Activated CD8-positive, alpha-beta T cell treated with anti-CD3 and anti-CD28 coated beads for 36 hours (primary cell): ENCODE measurements around the gene TMEM131. TPM values are rescaled to one million over a fixed set of nuclear protein-coding genes. Genes with fewer than 3 reads are reported as not detected.
"Not testable (repeated sequence)": the region's sequence is repeated elsewhere in the genome, so short reads cannot be mapped to it uniquely, and the experiment has no call there.

Experiments used
- ATAC-seq: fragments of 200-7000 bp; cut with Tn5 transposase; one replicate; pipeline ENCODE4 v1.10.0; 2021; ENCODE audit warnings: mild to moderate bottlenecking, moderate library complexity
- CTCF ChIA-PET: fragments of 350-600 bp; sonication (Branson Sonifier 250); formaldehyde crosslinking; loops from one replicate; lab custom pipeline; 2021; ENCODE audit warnings: antibody characterized with exemption; lab: Charles Lee
- POLR2A ChIA-PET: fragments of 350-600 bp; sonication (Branson Sonifier 250); formaldehyde crosslinking; loops from one replicate; lab custom pipeline; 2021; ENCODE audit warnings: antibody characterized with exemption; lab: Charles Lee
- DNase-seq: peaks from one replicate; pipeline ENCODE4 v3.0.0-alpha.2; 2020
- H3K27ac Mint-ChIP-seq: one replicate; pipeline ENCODE4 v1.8.0; 2021; ENCODE audit warnings: mild to moderate bottlenecking, mixed read lengths
- H3K27me3 Mint-ChIP-seq: one replicate; pipeline ENCODE4 v1.8.0; 2021; ENCODE audit warnings: mixed read lengths
- H3K36me3 Mint-ChIP-seq: one replicate; pipeline ENCODE4 v1.8.0; 2021; ENCODE audit warnings: low read depth, mixed read lengths
- H3K4me1 Mint-ChIP-seq: one replicate; pipeline ENCODE4 v1.8.0; 2021; ENCODE audit warnings: low read depth, mixed read lengths
- H3K4me3 Mint-ChIP-seq: one replicate; pipeline ENCODE4 v1.8.0; 2021; ENCODE audit warnings: mild to moderate bottlenecking, moderate library complexity, mixed read lengths
- H3K9me3 Mint-ChIP-seq: one replicate; pipeline ENCODE4 v1.8.0; 2021; ENCODE audit warnings: mixed read lengths
- CTCF ChIP-seq: fragments of 200-600 bp; IDR thresholded peaks from one replicate; pipeline ENCODE4 v1.8.0; 2022; ENCODE audit warnings: antibody characterized with exemption, mild to moderate bottlenecking
- intact Hi-C: fragments of 100-400 bp; cut with micrococcal nuclease; formaldehyde crosslinking; loops from one replicate; pipeline ENCODE4 v1.10.0; 2022
- total RNA-seq, 2 experiments: library from RNA; stranded (reverse); gene quantifications; one replicate each; pipeline ENCODE4 v1.2.3, GENCODE V29; 2021

TMEM131 gene
- total RNA-seq, 2 experiments from 2014 or later: 24.2 to 27.4 TPM

DNA sequence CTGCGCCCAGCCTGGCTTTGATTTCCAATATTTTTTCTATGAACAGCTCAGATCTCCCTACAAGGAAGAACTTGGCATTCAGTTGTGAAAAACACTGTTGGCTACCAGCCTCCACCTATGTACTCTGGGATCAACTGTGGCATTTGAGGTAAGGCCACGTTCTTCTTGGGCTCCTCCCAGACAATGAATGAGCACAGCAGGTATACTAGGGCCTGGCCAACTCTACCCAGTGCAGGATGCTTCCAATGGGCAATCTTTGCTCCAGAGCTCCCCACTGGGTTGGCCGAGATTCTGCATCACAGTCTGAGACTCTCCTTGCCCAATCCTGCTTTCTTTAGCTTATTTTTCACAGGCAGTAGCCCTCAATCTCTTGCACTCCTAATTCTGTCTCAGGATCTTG, 75.9 kb downstream of the TMEM131 start:
- DNase-seq (no peak), ATAC-seq (no peak)
- Mint-ChIP-seq H3K4me1 (peaks cover 13% of the 10 kb centered on the region), H3K27me3 (no peaks in the 10 kb centered on the region), H3K27ac (no peak overlapping the region), H3K4me3 (no peak overlapping the region), H3K9me3 (peaks cover 11% of the 10 kb centered on the region), H3K36me3 (peaks cover 41% of the 10 kb centered on the region)
- POLR2A ChIA-PET: no interaction called here
- intact Hi-C loops: no loop called here
- CTCF ChIA-PET: interaction anchor here (0.6 to 1.1 kb wide), 2 partner anchors 10 to 47 kb away, joined by 3 read pairs; no protein-coding TSS in a partner anchor
- TF ChIP-seq CTCF: no peak

DNA sequence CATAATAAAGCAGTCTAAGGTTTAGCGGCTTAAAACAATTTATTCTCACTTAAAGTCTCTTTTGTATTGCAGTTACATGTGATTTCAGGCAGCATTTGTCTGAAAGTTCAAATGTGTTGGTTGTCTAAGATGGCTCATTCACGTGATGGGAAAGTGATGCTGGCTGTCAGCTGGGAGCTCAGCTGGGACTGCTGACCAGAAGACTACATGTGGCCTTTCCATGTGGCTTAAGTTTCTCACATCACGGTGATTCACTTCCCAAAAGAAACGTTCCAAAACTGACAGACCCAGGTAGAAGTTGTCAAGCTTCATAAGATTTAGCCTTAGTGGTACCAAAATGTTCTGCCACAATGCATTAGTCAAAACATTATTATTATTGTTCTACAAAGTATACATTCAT, 76.9 kb downstream of the TMEM131 start:
- H3K36me3 Mint-ChIP-seq: peaks cover 38% of the 10 kb centered on the region
- intact Hi-C loops: no loop called here
- ATAC-seq: no peak
- no peak overlapping the region for H3K4me3 Mint-ChIP-seq
- ChIA-PET CTCF (no interaction called here), POLR2A (no interaction called here)
- no peak for DNase-seq
- H3K27ac Mint-ChIP-seq: no peak overlapping the region
- peaks cover 20% of the 10 kb centered on the region for H3K4me1 Mint-ChIP-seq
- no peak for TF ChIP-seq CTCF
- no peaks in the 10 kb centered on the region for H3K27me3 Mint-ChIP-seq
- peaks cover 11% of the 10 kb centered on the region for H3K9me3 Mint-ChIP-seq

GRCh38 chr2:97917668-97918067, 78.1 kb downstream of the TMEM131 start:
- POLR2A ChIA-PET, H3K27me3 Mint-ChIP-seq, H3K4me3 Mint-ChIP-seq, H3K27ac Mint-ChIP-seq, CTCF ChIA-PET, intact Hi-C loops, DNase-seq, ATAC-seq: not testable (repeated sequence)
- H3K9me3 Mint-ChIP-seq: peaks cover 11% of the 10 kb centered on the region
- peaks cover 40% of the 10 kb centered on the region for H3K36me3 Mint-ChIP-seq
- peaks cover 26% of the 10 kb centered on the region for H3K4me1 Mint-ChIP-seq

- no peak for TF ChIP-seq CTCF
- Mint-ChIP-seq H3K4me1 (peaks cover 51% of the 10 kb centered on the region), H3K4me3 (no peak overlapping the region), H3K27ac (no peak overlapping the region), H3K27me3 (no peaks in the 10 kb centered on the region), H3K9me3 (peaks cover 4% of the 10 kb centered on the region), H3K36me3 (peaks cover 28% of the 10 kb centered on the region)
- ChIA-PET CTCF (no interaction called here), POLR2A (no interaction called here)
- intact Hi-C loops: no loop called here
- ATAC-seq (no peak), DNase-seq (no peak)
Observed at GRCh38 chr2:97914691-97915213, 81.0 kb downstream of the TMEM131 start.

DNA sequence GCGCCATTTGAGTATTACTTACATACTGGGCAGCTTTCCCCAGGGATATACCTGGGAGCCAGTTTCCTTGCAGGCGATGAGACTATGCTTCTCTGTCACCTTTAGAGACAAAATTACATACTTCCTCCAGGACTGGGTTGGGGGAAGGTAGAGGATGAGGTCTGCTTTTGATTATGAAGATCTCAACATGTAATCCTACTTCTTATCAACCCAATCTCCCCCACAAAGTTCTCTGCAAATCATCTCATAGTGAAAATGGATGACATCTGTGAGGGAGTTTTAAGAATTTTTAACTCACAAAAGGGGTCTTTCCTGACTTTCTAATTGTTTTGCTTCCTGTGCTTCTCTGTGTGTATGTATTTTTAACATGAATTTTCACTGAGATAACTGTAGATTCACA, 81.9 kb downstream of the TMEM131 start:
- intact Hi-C loops: no loop called here

More for the DNA sequence above, 81.9 kb downstream of the TMEM131 start:
- H3K27me3 Mint-ChIP-seq: no peaks in the 10 kb centered on the region
- H3K36me3 Mint-ChIP-seq: peaks cover 26% of the 10 kb centered on the region
- peaks cover 4% of the 10 kb centered on the region for H3K9me3 Mint-ChIP-seq
- DNase-seq (no peak), ATAC-seq (no peak)
- CTCF ChIA-PET: no interaction called here
- no peak overlapping the region for H3K4me3 Mint-ChIP-seq
- H3K27ac Mint-ChIP-seq: no peak overlapping the region
- peaks cover 51% of the 10 kb centered on the region for H3K4me1 Mint-ChIP-seq
- POLR2A ChIA-PET: no interaction called here
- no peak for TF ChIP-seq CTCF
